HG03571 (cell line): ENCODE measurements around the gene KIAA0513.
"Not testable (repeated sequence)": the region's sequence is repeated elsewhere in the genome, so short reads cannot be mapped to it uniquely, and the experiment has no call there.

Experiments used
- ATAC-seq: cut with Tn5 transposase; IDR thresholded peaks from one replicate; pipeline ENCODE4 v1.9.1; 2021; ENCODE audit not compliant: unreplicated experiment

Gene KIAA0513

DNA sequence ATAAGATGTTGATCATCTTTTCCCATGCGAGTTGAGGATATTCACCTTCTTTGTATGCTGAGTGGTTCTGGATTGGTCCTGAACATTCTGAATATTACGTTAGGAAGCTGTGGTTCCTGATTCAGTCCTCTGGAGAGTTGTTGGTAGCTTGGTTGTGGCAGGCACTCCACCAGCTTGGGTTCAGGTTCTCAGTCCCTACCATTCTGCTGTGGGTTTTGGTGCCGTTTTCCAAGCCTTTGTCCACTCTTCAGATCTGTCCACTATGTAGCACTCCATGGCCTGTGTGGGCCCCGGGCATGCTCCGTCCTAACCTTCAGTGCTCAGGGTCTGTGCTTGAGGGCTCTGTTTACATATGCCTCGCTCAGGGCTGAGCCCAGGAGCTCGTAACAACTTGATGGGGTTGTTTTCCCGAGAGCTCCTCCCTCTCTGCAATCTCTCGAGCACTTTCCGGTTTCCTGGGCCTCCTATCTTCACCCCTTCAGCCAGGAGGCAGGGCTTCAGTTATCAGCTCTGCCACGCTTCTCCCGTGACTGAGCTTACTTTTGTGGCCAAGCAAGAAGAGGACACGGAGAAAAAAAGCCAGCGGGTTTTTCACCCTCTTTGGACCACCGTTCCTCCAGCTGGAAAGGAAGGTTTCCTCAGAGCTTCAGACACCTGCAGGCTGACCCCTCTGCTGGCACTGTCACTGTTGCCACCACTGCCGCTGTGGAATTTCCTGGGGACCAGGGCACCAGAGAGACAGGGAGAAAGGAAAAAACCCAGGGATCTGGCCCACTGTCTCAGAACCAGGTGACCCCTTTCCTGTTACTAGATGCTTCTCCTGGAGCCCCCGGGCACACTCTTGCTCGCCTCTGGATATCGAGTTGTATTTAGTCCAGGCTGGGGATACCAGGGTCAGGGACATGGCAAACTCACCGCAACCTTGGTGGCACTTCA, 19.6 kb downstream of the KIAA0513 start:
- no peak for ATAC-seq

DNA sequence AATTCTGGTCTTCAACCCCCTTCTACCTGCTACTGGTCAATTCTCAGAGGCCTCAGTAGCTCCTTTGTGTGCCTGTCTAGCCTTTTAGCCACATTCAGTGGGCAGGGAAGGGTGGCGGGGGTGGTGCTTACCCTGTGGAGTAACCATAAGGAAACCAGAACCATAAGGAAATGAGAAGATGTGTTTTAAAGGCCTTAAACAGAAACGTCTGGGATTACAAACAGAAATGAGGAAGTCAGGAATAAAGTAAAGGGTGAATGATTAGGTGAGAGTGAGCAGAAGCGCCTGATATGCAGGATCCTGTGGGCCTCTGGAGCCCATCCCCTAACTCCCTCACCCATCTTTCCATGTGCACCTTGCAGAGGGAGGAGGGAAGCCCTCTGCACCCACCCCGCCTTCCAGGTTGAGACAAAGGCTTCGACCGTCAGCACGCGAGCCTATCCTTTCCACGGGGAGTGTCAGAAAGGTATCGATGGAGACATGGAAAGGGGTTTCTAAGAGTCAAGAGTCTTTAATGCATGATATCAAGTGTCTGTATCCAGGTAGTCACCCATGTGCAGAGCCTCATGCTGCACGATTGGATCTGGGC, 20.4 kb downstream of the KIAA0513 start:
- ATAC-seq: no peak

- no peak for ATAC-seq
These were observed 21.4 kb downstream of the KIAA0513 start for GRCh38 chr16:85048921-85049562.

GRCh38 chr16:85049706-85050305, 22.2 kb downstream of the KIAA0513 start:
- no peak for ATAC-seq

- ATAC-seq: no peak
These were observed 23.5 kb downstream of the KIAA0513 start for GRCh38 chr16:85051067-85051581.

DNA sequence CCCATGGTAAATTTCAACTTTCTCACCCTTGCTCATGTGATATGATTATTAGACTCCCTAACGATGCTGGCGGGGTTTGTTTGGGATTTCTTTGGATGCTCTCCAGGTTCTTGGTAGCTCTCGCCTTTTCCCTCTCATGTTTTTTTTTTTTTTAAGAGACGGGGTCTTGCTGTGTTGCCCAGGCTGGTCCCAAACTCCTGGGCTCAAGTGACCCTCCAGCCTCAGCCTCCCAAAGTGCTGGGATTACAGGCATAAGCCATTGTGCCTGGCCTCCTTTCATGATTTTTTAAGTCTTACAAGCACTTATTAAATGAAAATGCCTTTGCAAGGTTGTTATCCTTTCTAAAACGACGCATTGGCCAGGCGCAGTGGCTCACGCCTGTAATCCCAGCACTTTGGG, 24.1 kb downstream of the KIAA0513 start:
- ATAC-seq: no peak

DNA sequence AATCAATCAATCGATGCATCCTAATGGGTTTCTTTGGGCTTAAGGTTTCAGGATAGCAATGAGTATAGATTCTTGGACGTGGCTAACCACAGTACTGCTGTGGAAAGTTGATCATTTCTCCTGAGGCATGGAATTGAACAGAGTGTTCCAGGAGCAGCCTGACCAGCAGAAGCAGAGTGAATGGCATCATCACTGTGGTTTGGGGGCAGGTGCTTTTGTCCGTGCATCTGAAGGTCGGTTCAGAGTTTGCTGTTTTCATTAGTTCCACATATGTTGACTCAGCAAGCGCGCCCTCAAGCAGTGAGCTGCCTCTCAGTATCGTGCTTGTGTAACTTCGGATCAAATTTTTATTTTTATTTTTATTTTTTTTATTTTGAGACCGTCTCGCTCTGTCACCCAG, 24.9 kb downstream of the KIAA0513 start:
- ATAC-seq: no peak

DNA sequence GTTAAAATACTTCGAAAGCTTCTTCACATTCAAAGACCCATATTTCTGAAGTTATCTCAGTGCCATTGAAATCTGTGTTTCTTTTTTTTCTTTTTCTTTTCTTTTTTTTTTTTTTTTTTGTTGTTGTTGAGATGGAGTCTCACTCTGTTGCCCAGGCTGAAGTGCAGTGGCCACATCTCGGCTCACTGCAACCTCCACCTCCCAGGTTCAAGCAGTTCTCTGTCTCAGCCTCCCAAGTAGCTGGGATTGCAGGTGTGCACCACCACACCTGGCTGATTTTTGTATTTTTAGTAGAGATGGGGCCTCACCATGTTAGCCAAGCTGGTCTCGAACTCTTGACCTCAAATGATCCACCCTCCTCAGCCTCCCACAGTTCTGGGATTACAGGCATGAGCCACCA, 26.7 kb downstream of the KIAA0513 start:
- not testable (repeated sequence) for ATAC-seq

DNA sequence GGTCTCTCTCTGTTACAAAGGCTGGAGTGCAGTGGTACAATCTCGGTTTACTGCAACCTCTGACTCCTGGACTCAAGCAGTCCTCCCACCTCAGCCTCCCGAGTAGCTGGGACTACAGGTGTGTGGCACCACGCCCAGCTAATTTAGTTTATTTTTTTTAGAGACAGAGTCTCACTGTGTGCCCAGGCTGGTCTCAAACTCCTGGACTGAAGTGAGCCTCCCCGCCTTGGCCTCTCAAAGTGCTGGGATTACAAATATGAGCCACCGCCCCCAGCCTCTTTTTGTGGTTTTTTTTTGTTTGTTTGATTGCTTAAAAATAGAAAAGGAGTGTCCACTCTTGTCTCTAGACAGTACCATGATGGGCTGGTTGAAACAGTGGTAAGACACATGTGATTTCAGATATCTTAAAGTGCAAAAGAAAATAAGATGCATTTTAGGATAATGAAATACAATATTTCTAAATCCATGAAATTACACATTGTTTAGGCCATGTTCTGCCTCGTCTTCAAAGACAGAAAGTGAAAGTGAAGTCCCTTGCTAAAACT, 27.4 kb downstream of the KIAA0513 start:
- no peak for ATAC-seq

DNA sequence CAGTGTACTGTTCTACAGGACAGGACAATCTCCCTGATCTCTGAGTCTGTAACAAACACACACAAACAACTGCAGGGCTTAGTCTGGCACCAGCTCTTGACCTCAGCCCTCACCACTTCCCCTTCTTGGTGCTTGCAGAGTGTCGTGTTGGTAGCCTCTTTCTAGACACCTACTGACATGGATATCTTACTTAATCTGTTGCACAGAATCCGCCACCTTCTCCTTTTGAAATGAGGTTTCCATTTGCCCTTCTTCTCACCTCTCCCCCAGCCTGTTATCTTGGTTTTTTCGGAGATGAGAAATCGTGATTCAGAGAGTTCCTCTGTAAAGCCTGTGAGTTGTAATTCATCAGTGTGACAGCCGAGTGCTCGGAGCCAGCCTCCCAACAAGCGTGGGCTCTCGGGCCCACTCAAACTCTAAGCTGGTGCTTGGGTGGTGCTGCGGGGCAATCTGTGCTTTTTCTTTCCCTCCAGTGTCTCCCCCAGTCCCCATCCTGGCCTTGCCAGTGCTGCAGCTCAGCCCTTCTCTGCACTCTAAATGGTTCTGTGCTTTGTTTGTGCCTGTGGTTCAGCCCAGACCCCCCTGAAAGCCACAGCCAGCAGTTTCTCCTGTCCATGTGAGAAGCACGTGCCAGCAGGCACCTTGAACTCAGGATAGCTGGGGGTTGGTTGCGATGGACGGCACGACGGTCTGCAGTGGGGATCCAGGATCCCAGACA, 28.1 kb downstream of the KIAA0513 start:
- ATAC-seq: peak; percentile 86

- ATAC-seq: no peak
These were observed 28.7 kb downstream of the KIAA0513 start for GRCh38 chr16:85056211-85056748.

DNA sequence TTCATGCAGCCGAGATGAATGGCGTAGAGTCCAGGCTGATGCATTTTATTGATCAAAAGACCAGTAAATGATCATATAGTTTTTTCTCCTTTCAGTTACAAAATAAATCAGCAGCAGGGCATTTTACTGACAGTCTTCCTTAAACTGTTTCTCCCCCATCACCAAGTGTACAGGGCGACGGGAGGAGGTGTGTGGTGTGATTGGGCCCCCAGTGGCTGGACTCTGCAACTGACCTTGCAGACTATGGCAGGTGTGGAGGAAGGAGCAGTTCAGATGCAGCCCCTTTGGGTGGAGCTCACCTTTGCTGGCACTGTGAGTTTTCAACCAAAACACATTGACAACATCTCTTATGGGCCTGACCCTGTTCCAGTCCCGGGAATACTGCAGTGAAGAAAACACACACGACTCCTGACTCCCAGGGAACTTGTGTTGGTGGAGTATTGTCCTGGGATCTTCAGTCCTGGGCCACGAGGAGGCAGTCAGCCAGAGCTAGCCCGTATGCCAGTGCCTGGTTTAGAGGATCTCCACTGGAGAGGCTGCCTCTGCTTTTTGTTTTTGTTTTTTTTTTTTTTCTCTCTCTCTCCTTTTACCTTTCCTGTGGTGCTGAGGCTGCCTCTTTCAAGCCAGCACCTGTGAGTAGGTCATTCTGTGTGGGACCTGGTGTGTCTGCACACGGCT, 29.8 kb downstream of the KIAA0513 start:
- ATAC-seq: no peak

GRCh38 chr16:85057948-85058347, 30.4 kb downstream of the KIAA0513 start:
- ATAC-seq: no peak

GRCh38 chr16:85058909-85059308, 31.3 kb downstream of the KIAA0513 start:
- no peak for ATAC-seq

DNA sequence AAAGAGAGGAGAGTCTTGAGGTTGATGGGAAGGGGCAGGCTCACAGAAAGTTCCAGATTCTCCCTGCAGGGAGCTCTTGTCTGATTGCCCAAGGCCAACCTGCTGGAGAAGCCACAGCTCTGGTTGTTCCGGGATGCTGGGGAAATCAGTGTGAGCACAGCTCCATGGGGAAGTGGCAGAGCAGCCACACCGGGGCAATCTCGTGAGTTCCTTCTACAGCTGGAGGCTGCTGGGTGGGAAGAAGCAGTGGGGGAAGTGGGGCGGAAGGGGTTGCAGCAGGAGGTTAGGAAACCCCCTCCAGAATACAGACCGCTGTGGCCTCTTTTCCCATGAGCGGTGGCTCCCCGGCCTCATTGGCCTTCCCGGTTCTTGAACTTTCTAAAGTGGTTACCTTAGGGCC, 34.0 kb downstream of the KIAA0513 start:
- no peak for ATAC-seq

DNA sequence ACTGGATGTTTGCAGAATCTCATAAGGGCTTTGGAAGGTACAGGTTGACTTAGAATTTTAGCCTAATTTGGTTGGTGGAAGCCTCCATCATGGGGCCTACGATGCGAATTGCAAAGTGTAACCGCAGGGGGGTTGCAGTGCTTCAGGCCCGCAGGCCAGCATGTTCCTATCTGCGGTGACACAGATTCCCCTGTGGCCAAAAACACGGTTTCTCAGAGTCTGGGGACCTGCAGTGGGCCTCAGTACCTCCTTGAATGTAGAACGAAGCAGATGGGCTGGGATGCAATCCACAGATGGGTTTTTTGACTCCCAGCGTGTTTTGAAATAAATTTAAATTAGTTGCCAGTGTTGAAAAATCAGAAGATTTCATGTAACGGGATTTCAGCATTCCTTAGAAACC, 34.7 kb downstream of the KIAA0513 start:
- no peak for ATAC-seq

DNA sequence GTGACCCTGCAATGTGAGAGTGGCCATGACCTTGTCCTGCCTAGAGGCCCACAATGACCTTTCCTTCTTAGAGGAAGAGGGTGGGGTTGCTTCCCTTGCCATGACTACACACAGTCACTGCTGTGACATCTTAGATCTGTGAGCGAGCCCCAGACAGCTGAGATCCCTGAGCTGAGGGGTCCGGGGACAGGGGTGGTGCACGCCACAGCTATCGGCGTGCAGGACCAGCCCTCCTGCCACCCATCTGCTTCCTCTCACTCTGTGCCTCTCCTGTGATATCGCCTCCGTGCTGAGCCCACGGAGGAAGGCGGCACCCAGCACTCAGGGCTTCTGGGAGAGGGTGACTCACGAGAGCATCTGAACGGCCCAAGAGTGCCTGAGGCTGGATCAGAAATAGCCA, 35.2 kb downstream of the KIAA0513 start:
- ATAC-seq: no peak

DNA sequence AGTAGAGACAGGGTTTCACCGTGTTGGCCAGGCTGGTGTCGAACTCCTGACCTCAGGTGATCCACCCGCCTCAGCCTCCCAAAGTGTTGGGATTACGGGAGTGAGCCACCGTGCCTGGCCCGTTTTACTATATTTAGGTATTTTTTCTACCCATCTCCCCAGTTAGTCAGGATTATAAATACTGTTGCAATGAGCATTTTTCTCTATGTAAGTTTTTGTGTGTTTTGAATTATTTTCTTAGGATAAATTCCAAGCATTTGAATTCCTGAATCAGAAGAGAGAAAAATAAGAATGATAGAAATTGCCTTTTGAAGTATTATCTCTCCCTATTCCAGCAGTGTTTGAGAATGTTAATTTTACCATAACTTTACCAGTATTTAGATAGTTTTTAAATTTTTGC, 36.6 kb downstream of the KIAA0513 start:
- no peak for ATAC-seq

DNA sequence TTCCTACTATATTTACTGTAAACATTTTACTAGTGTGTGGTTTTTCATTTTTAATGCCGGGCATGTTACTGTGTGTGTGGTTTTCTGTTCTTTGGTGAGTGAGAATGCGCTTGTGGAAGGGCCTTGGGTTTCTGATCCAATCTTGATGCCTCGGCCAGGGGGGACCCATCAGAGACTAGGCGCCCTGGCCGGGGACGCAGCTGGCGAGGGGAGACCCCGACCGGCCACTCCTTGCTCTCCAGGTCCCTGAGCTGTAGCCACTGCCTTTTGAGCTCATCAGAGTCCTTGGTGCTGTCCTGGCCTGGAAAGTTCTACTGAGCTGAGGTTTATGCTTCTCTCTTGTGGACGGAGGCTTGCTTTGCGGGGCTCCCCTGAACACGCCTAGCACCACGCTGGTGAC, 37.5 kb downstream of the KIAA0513 start:
- ATAC-seq: no peak
